Measurements from ENCODE around the gene DUSP12. TPM values are rescaled to one million over a fixed set of nuclear protein-coding genes. Genes with fewer than 3 reads are reported as not detected.

Gene DUSP12
- total RNA-seq, 1 experiment from 2014 or later: 28.0 TPM

DNA sequence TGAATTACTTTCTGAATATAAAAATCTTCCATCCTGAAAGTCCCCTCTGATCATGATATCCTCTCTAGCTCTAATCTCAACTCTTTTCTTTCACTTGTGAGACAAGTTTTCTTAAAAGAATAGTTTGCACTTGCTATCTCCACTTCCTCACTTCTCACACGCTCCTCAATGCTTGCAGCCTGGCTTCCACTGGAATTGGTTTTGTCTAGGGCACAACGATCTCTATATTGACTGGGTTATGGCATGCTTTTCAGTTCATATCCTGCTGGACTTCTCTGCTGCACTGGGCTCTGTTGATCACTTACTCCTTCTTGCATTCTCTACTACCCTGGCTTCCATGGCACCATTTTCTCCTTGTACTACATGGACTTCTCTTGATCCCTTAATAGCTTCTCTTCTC is 42.1 kb upstream of the DUSP12 start:
- H2BK120ac ChIP-seq (ENCODE audit: low read depth, low read length, poor library complexity, severe bottlenecking): no peak overlapping the region
- TF ChIP-seq, protein P1, sequence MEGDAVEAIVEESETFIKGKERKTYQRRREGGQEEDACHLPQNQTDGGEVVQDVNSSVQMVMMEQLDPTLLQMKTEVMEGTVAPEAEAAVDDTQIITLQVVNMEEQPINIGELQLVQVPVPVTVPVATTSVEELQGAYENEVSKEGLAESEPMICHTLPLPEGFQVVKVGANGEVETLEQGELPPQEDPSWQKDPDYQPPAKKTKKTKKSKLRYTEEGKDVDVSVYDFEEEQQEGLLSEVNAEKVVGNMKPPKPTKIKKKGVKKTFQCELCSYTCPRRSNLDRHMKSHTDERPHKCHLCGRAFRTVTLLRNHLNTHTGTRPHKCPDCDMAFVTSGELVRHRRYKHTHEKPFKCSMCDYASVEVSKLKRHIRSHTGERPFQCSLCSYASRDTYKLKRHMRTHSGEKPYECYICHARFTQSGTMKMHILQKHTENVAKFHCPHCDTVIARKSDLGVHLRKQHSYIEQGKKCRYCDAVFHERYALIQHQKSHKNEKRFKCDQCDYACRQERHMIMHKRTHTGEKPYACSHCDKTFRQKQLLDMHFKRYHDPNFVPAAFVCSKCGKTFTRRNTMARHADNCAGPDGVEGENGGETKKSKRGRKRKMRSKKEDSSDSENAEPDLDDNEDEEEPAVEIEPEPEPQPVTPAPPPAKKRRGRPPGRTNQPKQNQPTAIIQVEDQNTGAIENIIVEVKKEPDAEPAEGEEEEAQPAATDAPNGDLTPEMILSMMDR (conservative IDR thresholded peaks at IDR 0.05): no peak
- no peaks in the 10 kb centered on the region for H4K20me1 ChIP-seq (ENCODE audit: control insufficient read depth, insufficient read depth, insufficient read length)
- H4K8ac ChIP-seq (replicated peaks; ENCODE audit: insufficient read length, low read depth, low read length): no peak overlapping the region
- Mint-ChIP-seq H3K4me1 (peaks cover 12 to 15% of the 10 kb centered on the region in 2 experiments), H3K27me3 (ENCODE audit: low read depth) (peaks cover 3% of the 10 kb centered on the region), H3K9me3 (no peaks in the 10 kb centered on the region), H3K27ac (no peak overlapping the region), H3K36me3 (ENCODE audit: insufficient read depth in 1 of 3, low read depth in 3 of 3) (no peaks in the 10 kb centered on the region), H3K4me3 (no peak overlapping the region)
- no peak overlapping the region for H2BK5ac ChIP-seq (ENCODE audit: insufficient read length, low read length)
- H3K4me1 ChIP-seq (ENCODE audit: insufficient read depth, low read length): no peaks in the 10 kb centered on the region
- H3K4me2 ChIP-seq (ENCODE audit: insufficient read depth, insufficient read length, low read length): no peak overlapping the region
- H2AK5ac ChIP-seq (ENCODE audit: insufficient read length, low read length): no peak overlapping the region
- no peak overlapping the region for H2BK20ac ChIP-seq (ENCODE audit: low read depth, low read length, poor library complexity, severe bottlenecking)
- no peaks in the 10 kb centered on the region for H3K9me3 ChIP-seq (ENCODE audit: control insufficient read depth, low read depth, low read length)
- DNase-seq: no peak
- no peak overlapping the region for H3K56ac ChIP-seq (ENCODE audit: insufficient read length, low read depth, low read length)
- H2AFZ ChIP-seq (ENCODE audit: low read length): no peak overlapping the region
- H4K5ac ChIP-seq (ENCODE audit: insufficient read length, low read depth, low read length): no peak overlapping the region
- H3K27ac ChIP-seq (ENCODE audit: insufficient read length, low read depth, low read length): no peak overlapping the region
- no peaks in the 10 kb centered on the region for H3K79me2 ChIP-seq (ENCODE audit: insufficient read depth, low read length)
- no peak overlapping the region for H3K23ac ChIP-seq (ENCODE audit: insufficient read length, low read depth, low read length)
- no peak overlapping the region for H4K91ac ChIP-seq (ENCODE audit: insufficient read length, low read depth, low read length)
- H2BK15ac ChIP-seq (ENCODE audit: low read depth, low read length): no peak overlapping the region
- no peaks in the 10 kb centered on the region for H3K27me3 ChIP-seq (ENCODE audit: insufficient read depth, low read length)
- H3K9ac ChIP-seq (ENCODE audit: extremely low read depth, insufficient read length, low read length): no peak overlapping the region
- H3K4ac ChIP-seq (ENCODE audit: low read depth, low read length): no peak overlapping the region
- H3T11ph ChIP-seq (ENCODE audit: low read length): no peak overlapping the region
- no CpG with 5 or more reads among the region's 2 CpGs for WGBS (ENCODE audit: extremely low coverage, insufficient read length, low lambda C conversion rate)
- no peak overlapping the region for H3K14ac ChIP-seq (ENCODE audit: insufficient read depth, low read length)
- H3K79me1 ChIP-seq (ENCODE audit: insufficient read depth, low read depth, low read length, poor library complexity, severe bottlenecking): no peaks in the 10 kb centered on the region
- H3K18ac ChIP-seq (ENCODE audit: insufficient read length, low read depth, low read length): no peak overlapping the region
- H2BK12ac ChIP-seq (ENCODE audit: insufficient read length, low read depth, low read length): no peak overlapping the region
- no peaks in the 10 kb centered on the region for H3K23me2 ChIP-seq (ENCODE audit: insufficient read length, low read depth, low read length, poor library complexity, severe bottlenecking)
